GM12878 (cell line): Measurements from ENCODE around the gene C6orf52.

Experiments used
- CHD4 ChIP-seq: fragments of 200-600 bp; sonication (generic); IDR thresholded peaks from 2 replicates; pipeline ENCODE4 v1.6.1; 2016; ENCODE audit warnings: mild to moderate bottlenecking
- CTCF ChIP-seq, 3 experiments: IDR thresholded peaks in 2 of 3; conservative IDR thresholded peaks in 1 of 3; 2 replicates each; pipeline ENCODE4 v1.5.1; 2011; ENCODE audit warnings: low read depth in 3 of 3, low read length in 3 of 3, mild to moderate bottlenecking in 3 of 3, control low read depth in 2 of 3, moderate library complexity in 2 of 3, inconsistent platforms in 1 of 3, mixed read lengths in 1 of 3; ENCODE audit not compliant: control insufficient read depth in 2 of 3, insufficient read depth in 1 of 3; ENCODE audit errors: extremely low read depth in 1 of 3
- ESRRA ChIP-seq: IDR thresholded peaks from 2 replicates; pipeline ENCODE4 v1.6.1; 2012; ENCODE audit warnings: mild to moderate bottlenecking, low read length, improper control_type of control experiment
- IKZF1 ChIP-seq: fragments of 450-650 bp; conservative IDR thresholded peaks from 2 replicates; pipeline ENCODE4 v1.6.1; 2017; ENCODE audit warnings: antibody characterized with exemption, mild to moderate bottlenecking
- NFXL1 ChIP-seq: fragments of 450-650 bp; IDR thresholded peaks from 2 replicates; pipeline ENCODE4 v1.6.1; 2017; ENCODE audit warnings: antibody characterized with exemption, mild to moderate bottlenecking, borderline replicate concordance
- NR2C1 ChIP-seq: fragments of 450-650 bp; IDR thresholded peaks from 2 replicates; pipeline ENCODE4 v1.6.1; 2017; ENCODE audit warnings: antibody characterized with exemption, mild to moderate bottlenecking, moderate library complexity
- POLR2A ChIP-seq: IDR thresholded peaks from 2 replicates; pipeline ENCODE4 v1.6.1; 2011; ENCODE audit warnings: low read depth, mild to moderate bottlenecking, low read length
- RAD21 ChIP-seq: IDR thresholded peaks from 2 replicates; pipeline ENCODE4 v1.6.1; 2011; ENCODE audit warnings: mild to moderate bottlenecking, low read depth, low read length, moderate library complexity; ENCODE audit not compliant: insufficient read depth
- SRF ChIP-seq, 2 experiments: IDR thresholded peaks; 2 replicates each; pipeline ENCODE4 v1.6.1; 2011; ENCODE audit warnings: low read depth in 2 of 2, low read length in 2 of 2, mild to moderate bottlenecking in 1 of 2, moderate library complexity in 1 of 2
- TAF1 ChIP-seq: IDR thresholded peaks from 2 replicates; pipeline ENCODE4 v1.6.1; 2011; ENCODE audit warnings: mild to moderate bottlenecking, low read depth, low read length, borderline replicate concordance
- YBX1 ChIP-seq: fragments of 450-650 bp; IDR thresholded peaks from 2 replicates; pipeline ENCODE4 v1.6.1; 2016; ENCODE audit warnings: antibody characterized with exemption
- TF ChIP-seq, protein P1 (sequence below): fragments of 450-650 bp; IDR thresholded peaks from 2 replicates; pipeline ENCODE4 v1.6.1; 2017; ENCODE audit warnings: mild to moderate bottlenecking, moderate library complexity

GRCh38 chr6:10719296-10719963 lies 25.0 kb upstream of the C6orf52 start:
- no peak for TF ChIP-seq YBX1
- TF ChIP-seq, protein P1, sequence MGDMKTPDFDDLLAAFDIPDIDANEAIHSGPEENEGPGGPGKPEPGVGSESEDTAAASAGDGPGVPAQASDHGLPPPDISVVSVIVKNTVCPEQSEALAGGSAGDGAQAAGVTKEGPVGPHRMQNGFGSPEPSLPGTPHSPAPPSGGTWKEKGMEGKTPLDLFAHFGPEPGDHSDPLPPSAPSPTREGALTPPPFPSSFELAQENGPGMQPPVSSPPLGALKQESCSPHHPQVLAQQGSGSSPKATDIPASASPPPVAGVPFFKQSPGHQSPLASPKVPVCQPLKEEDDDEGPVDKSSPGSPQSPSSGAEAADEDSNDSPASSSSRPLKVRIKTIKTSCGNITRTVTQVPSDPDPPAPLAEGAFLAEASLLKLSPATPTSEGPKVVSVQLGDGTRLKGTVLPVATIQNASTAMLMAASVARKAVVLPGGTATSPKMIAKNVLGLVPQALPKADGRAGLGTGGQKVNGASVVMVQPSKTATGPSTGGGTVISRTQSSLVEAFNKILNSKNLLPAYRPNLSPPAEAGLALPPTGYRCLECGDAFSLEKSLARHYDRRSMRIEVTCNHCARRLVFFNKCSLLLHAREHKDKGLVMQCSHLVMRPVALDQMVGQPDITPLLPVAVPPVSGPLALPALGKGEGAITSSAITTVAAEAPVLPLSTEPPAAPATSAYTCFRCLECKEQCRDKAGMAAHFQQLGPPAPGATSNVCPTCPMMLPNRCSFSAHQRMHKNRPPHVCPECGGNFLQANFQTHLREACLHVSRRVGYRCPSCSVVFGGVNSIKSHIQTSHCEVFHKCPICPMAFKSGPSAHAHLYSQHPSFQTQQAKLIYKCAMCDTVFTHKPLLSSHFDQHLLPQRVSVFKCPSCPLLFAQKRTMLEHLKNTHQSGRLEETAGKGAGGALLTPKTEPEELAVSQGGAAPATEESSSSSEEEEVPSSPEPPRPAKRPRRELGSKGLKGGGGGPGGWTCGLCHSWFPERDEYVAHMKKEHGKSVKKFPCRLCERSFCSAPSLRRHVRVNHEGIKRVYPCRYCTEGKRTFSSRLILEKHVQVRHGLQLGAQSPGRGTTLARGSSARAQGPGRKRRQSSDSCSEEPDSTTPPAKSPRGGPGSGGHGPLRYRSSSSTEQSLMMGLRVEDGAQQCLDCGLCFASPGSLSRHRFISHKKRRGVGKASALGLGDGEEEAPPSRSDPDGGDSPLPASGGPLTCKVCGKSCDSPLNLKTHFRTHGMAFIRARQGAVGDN: no peak
- no peak for TF ChIP-seq IKZF1
- no peak for TF ChIP-seq CHD4
- TF ChIP-seq ESRRA: no peak
- TF ChIP-seq RAD21: no peak
- TF ChIP-seq CTCF (IDR thresholded peaks at IDR 0.05 in 2 of 3, conservative IDR thresholded peaks at IDR 0.05 in 1 of 3; ENCODE audit: control insufficient read depth in 2 of 3, extremely low read depth in 1 of 3, insufficient read depth in 1 of 3, low read depth in 3 of 3, low read length in 3 of 3): no peak
- no peak for TF ChIP-seq NR2C1
- TF ChIP-seq SRF (IDR thresholded peaks at IDR 0.05; ENCODE audit: low read depth in 2 of 2, low read length in 2 of 2): no peak
- TF ChIP-seq NFXL1: no peak
- no peak for TF ChIP-seq POLR2A
- TF ChIP-seq TAF1: no peak
